GM21528 (cell line): ENCODE results near the gene SPR.

Experiments used
- ATAC-seq: cut with Tn5 transposase; IDR thresholded peaks from one replicate; pipeline ENCODE4 v1.9.1; 2021; ENCODE audit warnings: mild to moderate bottlenecking, moderate library complexity; ENCODE audit not compliant: unreplicated experiment, low FRiP score

Gene SPR

DNA sequence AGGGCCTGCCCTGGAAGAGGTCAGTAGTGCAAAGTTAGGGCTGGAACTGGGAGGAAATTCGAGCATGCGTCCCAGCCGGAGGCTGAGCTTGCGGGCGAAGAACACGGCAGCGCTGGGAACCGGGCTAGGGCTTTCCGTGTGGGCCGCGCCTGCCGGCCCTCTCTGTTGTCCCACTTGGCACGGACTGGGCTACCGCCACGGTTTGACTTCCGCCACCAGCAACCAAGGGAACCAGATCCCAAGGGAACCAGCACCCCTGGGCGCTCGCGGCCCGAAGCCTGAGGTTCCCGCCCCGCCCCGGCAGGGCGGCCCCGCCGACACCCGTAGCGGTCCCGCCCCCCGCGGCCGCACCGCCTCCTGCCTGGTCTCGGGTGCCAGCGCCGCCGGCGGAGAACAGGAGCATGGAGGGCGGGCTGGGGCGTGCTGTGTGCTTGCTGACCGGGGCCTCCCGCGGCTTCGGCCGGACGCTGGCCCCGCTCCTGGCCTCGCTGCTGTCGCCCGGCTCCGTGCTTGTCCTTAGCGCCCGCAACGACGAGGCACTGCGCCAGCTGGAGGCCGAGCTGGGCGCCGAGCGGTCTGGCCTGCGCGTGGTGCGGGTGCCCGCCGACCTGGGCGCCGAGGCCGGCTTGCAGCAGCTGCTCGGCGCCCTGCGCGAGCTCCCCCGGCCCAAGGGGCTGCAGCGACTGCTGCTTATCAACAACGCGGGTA, at the start of gene SPR:
SPR (plus strand) TSS at position 377 of the 708 bp plus-strand sequence; CDS start at position 402, 25 bp downstream.
- peak; percentile 89 for ATAC-seq

DNA sequence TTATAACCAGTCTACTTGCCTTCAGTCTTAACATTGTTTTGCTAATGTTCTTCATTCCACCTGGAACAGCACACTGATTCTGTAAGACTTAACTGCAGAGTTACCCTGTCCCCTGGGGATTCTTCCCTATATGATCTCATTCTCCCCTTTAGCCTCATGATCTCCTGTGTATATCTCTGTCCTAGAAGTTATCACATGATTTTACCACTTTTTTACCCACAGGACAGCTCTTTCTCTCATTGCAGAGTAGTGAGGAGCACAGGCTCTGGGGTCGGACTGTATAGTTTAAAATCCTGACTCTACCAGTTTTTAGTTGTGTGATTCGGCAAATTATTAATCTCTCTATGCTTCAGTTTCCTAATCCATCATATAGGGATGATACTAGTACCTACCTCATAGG, 47.1 kb upstream of the SPR start:
- ATAC-seq: no peak

DNA sequence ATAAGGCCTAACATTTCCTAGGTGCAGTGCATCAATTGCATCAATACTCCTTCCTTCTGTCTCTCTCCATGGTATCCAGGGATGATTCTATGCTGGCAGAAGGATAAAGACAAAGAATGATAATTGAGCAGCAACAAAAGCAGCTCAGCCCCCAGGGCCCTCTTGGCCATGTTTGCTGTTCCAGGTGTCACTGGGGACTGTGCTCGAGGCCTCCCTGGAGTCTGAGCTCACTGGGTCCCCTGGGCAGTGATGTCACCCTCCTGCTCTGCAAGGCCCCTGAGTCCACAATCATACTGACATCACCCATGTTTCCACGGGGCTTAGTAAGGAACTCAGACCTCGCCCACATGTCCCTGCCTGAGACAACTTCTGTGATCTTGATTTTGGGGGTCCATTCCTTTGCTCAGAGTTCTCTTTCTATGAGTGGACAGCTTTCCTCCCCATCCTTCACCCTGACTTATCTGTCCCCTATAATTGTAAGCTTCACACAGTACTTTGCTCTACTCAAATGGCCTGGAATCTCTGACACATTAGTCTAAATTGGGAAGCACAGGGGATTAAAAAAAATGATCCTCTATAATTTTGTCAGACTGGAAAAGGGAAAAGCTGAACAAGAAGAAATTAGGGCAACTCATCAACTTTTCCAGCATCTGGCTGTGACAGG, 45.6 kb upstream of the SPR start:
- ATAC-seq: no peak

DNA sequence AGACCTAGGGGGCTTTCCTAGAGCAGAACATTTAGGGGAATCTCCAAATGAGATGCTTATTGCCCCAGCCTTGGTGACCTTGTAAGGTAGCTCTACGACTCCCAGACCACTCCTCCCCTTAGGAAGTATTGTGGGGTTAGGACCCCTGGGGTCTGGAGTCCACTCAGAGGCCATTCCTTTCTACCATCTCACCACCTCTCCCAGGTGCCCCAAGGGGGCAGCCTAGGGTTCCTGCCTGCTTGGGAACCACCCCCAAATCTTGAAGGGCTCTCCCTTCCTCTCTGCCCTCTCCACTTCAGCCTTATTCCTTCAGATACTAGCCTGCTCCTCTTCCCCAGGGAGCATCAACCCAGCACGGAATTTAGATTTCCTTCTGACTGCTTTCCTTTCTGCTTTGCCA, 43.9 kb upstream of the SPR start:
- ATAC-seq: no peak

DNA sequence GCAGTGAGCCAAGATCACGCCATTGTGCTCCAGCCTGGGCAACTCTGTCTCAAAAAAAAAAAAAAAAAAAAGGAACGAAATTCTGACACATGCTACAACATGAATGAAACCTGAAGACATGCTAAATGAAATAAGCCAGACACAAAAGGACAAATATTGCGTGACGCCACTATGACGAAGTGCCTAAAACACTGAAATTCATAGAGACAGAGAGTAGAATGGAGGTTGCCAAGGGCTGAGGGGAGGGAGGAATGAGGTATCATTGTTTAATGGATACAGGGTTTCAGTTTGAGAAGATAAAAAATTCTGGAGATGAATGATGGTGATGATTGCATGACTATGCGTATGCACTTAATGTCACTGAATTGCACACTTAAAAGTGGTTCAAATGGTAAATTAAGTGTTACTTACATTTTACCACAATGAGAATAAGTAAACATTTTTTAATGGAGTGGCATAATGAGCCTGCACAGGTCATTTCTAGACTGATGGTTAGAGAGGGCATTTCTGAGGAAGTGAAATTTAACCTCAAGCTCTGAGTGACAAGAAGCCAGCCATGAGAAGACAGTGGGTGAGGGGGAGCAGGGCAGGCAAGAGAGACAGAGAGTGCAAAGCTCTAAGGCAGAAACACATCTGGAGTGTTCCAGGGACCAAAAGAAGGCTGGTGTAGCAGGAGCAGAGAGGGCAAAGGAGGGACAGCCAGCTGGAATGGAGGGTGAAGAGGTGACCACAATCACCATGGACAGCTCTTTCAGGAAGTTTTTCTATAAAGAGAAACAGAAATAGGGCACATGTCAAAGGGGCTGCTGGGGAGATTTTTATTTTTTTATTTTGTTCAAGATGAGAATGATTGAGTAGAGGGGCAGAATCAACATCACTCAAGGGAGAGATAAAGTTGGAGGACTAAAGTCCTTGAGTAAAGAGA, 40.8 kb upstream of the SPR start:
- ATAC-seq: peak; percentile 89

DNA sequence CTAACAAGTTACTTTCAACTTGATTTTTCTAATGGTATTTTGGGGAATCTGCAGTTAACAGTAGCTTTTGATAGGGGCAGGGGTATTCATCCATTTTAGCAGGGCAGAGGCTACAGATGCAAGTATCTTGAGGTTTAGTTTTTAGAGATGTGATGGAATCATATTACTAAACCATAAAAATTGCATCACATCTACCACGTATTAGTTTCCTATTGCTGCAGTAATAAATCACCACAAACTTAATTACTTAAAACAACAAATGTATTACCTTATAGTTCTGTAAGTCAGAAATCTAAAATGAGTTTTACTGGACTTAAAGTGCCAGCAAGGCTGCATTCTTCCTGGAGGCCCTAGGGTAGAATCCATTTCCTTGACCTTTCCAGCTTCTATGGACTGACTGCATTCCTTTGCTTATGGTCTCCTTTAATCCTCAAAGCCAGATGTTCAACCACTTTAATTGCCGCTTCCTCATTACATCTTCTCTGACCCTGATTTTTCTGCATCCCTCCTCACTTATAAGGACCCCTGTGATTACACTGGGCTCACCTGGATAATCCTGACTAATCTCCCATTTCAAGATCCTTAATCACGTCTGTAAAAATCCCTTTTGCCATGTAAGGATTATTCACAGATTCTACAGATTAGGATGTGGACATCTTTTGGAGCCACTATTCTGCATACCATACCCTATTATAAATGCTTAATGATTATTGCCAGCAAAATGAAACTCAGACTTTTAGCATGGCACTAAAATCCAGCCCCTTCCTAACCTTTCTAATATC, 39.5 kb upstream of the SPR start:
- no peak for ATAC-seq

DNA sequence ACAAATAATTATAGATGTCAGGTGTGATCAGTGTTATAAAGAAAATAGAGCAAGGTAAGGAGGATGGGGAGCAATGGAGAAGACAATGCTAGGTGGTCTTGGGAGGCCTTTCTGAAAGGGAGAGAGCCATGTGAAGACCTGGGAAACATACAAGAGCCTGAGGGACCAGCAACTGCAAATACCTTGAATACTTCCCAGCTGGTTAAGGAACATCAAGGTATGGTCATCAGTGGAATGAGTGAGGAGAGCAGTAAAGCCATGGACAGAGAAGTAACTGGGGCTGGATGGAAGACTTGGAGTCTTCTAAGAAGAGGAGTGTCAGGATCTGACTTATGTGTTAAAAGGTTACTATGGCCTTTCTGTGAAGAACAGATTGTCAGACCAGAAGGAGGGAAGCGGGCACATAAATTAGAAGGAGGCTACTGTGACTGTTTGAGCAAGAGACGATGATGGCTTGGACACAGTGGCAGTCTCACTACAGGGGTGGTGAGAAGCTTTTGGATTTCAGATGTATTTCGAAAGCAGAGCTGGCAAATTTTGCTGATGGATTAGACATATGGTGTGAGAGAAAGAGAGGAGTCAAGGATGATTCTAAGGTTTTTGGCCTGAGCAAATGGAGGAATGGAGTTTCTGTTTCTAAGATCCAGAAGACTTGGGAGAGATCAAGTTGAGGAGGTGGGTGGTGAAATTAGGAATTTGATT, 38.6 kb upstream of the SPR start:
- no peak for ATAC-seq

DNA sequence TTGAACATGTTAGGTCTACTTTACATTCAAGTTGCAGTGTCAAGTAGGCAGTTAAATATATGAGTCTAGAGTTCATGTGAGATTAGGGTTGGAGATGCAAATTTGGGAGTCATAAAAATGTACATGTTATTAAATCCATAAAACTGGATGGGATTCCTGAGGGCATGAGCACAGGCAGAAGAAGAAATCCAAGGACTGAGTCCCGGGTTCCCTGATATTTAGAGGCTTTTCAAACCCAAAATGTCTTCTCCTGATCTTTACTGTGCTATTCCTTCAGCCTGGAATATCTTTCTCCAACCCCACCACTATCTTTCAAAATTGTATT, 38.1 kb upstream of the SPR start:
- no peak for ATAC-seq

DNA sequence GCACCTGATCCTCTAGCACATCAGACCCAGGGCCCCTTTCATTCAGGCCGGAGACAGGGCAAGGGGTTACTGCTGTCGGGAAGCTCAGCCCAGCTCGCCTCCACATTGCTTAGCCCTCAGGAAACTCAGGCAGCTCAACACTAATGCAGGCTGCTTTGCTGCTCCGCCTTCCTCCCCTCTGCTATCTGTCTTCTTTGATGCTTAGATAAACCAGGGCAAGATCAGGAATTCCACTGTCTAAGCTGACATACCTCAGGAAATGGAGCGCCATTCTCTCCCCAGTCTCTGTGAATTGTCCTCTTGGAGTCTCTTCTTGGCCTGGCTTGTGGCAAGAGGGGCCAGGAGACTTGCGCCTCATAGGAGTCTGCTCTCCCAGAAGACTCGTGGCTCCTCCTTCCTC, 35.9 kb upstream of the SPR start:
- no peak for ATAC-seq

DNA sequence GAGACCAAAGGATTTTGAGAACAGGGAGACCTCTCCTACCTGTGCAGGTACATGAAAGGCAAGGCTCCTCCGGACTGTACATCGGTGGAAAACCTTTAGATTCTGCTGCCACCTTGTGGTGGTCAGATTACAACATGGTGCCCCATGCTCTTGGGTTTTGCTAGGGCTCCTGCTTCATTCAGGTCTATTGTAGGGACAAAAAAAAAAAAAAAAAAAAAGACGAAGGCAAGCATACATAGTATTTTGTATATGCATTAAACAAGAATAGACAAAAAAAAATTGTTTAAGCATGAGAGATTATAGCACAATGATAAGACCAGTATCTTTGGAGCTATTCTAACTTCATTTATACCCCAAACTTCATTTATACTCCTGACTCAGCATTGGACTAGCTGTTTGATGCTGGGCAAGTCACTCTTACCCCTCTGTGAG, 27.4 kb upstream of the SPR start:
- ATAC-seq: no peak

DNA sequence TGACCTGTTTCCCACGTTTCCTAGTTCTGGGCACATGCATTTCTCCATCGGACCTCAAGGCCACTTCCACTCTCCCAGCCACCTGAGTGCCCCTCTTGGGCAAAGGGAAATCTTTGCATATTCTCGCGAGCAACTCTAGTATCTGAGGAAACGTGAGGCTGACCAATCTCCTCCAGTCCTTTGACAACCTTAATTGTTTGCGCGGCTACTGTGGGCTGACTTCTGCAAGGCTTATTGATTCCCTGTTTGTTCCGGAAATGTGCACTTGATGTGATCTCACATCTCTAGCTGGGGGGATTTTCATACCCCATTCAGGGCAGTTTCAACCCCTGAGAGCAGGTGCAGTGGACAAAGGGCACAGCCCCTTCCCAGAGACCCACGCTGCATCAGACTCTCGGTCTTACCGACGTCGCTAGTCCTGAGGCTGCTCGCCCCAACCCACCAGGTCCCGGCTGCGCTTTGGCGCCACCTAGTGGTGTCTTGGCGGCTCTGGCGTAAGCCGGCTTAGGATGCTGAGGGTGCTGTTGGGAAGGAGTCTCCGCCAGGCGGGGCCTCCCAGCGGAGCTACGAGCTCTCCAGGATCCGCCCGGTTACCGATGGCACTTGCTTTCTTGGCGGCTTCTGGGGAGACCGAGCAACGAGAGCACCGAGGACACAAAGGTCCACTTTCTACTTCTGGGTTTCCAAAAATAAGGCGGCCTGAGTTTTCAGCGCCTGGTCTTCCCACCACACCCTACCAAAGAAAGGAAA, 24.8 kb upstream of the SPR start:
- peak; percentile 93 for ATAC-seq

DNA sequence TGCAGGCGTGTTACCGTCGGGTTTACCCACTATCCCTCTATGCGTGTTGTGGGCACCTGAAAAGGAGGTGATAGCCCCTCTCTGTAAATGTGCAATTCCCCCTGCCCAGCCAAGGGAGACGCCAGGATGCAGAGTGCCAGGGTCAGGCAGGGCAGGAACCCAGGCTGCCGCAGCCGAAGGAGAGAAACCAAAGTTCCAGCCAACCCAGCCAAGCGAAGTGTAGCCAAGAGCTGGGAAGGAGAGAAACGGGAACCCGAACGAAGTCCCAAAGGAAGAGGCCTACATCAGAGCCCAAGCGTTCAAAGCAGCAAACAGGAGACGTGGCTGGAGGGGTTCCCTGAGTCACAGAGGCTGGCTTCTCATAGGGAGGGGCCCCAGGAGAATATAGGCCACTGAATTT, 24.2 kb upstream of the SPR start:
- ATAC-seq: no peak

DNA sequence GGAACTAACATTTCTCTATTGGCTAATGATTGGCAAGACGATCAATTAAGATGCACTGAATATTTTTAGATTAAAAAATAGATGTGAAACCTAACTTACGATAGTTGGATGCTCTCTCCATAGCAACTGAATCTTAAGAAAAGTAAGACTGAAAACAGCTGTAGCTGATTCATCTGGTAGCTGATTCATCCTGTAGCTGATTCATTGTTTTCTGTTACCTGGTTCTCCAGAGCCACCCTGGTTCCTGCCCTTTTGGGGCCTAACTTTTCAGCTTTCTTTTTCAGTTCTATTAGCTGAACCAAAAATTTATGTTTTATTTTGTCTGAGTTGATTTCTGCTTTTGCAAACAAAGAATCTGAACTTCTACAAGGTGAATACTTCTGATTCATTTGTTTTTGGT, 22.7 kb upstream of the SPR start:
- ATAC-seq: no peak

DNA sequence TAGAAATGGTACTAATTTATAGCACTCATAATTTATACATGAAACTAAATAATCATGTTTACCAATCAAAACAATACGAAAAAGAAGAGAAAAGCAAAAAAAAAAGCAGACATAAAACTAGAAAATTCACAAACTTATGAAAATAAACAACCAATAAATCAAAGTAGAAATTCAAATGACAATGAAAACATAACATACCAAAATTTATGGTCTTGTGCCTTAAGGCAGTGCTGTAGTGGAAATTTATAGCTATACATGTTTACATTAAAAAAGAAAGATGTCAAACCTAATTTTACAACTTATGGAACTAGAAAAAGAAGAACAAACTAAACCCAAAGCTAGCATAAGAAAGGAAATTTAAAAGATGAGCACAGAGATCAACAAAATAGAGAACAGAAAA, 16.1 kb upstream of the SPR start:
- no peak for ATAC-seq

DNA sequence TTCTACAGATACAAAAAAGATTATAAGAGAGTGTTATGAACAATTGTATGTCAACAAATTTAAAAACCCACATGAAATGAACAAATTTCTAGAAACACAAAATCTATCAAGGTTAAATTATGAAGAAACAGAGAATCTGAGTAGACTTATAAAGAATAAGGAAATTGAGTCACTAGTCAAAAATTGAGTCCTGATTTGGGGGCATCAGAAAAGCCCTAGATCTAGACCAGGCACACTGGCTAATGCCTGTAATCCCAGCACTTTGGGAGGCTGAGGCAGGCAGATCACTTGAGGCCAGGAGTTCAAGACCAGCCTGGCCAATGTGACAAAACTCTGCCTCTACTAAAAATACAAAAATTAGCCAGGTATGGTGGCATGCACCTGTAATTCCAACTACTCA, 15.3 kb upstream of the SPR start:
- no peak for ATAC-seq

DNA sequence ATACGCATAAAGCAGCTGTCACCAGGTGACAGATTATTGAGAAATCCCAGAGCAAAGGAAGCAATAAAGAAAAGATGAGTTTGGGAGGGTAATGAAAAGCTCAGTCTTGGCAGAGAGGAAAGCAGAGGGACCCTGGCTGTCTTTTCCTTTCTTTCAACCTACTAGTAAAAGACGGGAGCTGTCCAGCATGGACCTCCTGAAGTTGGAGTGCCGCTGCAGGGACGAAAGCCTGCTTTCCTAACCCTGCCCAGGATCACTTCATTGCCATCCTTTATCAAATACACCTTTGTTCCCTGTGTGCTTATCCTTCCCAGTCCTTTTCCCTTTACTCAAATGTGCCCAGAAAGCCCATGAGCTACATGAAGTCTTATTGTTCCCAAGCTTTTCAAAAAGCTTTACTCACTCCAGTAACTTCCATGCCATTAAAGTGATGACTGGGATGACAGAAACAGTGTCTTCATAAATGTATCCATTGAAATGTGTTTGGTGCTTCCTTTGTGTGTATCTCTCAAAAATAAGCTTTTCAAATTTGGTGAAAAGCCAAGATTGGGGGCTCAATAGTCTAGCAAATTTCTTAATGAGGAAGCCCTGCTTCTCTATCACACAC, 3.7 kb upstream of the SPR start:
- no peak for ATAC-seq

DNA sequence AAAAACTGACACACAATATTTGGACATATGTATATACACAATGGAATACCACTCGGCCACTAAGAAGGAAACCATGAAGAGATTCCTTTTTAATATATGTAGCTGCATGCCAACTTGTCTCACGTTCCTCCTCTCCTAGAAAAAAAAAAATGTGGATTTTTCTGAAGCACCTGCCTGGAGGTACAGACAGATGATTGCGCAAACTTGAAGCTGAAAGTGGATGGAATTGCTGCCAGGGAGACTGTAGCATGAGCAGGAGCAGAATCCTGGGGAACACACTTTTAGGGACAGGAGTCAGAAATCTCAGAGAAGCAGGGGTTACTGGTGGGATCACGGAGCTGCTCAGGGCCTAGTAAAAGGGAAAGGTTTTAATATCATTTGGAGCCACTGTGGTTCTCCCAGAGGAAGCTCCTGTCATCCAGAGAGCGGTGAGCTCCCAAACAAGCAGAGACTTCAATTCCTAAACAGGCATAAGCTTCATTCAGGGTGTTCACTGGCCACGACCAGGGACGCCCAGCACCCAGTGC, 640 bp upstream of the SPR start:
- no peak for ATAC-seq

DNA sequence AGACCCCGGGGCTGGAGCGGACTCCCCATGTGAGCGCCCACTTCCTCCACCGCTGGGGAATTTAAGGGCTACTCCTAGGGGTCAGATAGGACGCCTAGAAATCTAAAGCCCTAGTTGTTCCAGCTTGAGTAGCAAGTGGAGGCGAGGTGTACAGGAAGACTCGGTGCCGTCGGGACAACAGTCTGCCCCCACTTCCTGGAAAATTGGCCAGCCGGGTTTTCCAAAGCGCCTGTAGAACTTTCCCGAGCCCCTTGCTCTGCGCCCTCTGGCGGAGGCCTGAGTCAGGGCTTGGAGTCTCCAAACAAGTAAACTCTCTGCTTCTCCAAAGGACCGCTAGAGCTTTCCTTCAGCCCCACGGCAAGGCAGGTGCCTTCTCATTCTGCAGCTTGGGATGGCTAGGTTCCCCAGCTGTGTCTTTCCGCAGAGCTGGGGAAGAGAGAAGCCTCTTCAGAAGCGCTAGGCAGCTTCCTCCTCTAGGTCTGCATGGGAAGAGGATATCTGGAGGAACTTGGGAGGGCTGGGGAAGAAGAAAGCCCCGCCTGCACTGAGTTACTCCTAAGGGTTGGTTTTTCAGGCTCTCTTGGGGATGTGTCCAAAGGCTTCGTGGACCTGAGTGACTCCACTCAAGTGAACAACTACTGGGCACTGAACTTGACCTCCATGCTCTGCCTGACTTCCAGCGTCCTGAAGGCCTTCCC, 681 bp downstream of the SPR start:
- ATAC-seq: peak; percentile 49
